ENCODE measurements around the gene P4HA2.

The P4HA2 gene

DNA sequence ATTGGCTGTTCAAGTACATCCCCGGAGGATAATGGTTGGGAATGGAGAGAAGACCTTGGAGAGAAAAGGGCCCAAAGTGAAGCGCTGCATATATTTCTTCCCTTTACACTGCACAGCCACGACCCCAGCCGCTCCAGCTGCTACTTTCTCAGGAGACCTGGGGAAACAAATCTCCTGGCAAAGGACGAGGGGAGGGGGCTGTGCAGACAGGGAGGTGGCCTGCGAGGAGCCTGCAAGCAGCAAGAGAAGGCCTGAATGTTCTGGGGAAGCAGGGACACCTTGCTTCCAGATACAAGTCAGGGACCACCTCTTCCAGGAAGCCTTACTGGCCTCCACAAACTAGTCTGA, 29.1 kb upstream of the P4HA2 start:
- no peak for DNase-seq (ENCODE audit: low read depth)
- in situ Hi-C loops (cut with HindIII; ENCODE audit: low sequenced_read_pairs) = no loop called here

DNA sequence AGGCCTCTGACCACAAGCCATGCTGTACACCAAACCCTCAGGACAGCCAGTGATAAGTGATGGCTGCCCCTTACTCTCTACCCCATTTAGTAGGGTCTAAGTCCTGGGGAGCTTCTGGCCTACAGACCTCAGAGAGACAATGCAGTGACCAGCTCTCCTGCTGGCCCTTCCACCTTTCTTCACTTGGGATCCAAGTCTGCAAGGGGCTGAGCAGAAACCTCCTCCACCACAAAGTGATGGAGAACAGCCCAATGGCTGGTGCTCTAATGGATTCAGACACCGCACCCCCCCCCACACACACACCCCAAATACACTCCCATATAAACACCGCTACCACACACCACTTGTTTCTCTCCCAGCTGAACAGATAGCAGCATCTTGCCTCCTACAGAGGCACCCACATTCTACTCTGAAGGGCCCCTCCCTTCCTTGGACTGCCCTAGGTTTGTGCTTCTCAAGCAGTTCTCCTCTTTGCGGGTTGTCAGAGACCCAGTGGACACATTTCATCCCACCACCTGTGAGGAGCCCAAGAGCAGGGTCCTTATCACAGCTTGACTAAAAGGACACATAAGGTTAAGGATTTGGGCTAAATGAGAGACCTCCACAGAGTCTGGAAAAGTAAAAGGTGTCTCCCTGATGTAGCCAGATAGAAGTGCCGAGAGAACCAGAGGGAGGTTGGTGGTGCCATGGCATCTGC, 28.6 kb upstream of the P4HA2 start:
- no peak overlapping the region for H3K4me3 ChIP-seq (ENCODE audit: low read depth, low read length)
- in situ Hi-C loops (cut with HindIII; ENCODE audit: low sequenced_read_pairs) = no loop called here
- no peak for DNase-seq (ENCODE audit: low read depth)
- TF ChIP-seq, protein P1, sequence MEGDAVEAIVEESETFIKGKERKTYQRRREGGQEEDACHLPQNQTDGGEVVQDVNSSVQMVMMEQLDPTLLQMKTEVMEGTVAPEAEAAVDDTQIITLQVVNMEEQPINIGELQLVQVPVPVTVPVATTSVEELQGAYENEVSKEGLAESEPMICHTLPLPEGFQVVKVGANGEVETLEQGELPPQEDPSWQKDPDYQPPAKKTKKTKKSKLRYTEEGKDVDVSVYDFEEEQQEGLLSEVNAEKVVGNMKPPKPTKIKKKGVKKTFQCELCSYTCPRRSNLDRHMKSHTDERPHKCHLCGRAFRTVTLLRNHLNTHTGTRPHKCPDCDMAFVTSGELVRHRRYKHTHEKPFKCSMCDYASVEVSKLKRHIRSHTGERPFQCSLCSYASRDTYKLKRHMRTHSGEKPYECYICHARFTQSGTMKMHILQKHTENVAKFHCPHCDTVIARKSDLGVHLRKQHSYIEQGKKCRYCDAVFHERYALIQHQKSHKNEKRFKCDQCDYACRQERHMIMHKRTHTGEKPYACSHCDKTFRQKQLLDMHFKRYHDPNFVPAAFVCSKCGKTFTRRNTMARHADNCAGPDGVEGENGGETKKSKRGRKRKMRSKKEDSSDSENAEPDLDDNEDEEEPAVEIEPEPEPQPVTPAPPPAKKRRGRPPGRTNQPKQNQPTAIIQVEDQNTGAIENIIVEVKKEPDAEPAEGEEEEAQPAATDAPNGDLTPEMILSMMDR (IDR thresholded peaks at IDR 0.05; ENCODE audit: low read depth, low read length, missing control alignments) = no peak

More for the DNA sequence above, 29.1 kb upstream of the P4HA2 start:
- peak overlapping the region; percentile 80 for H3K4me3 ChIP-seq (ENCODE audit: low read depth, low read length)
- TF ChIP-seq, protein P1 (IDR thresholded peaks at IDR 0.05; ENCODE audit: low read depth, low read length, missing control alignments) = no peak

DNA sequence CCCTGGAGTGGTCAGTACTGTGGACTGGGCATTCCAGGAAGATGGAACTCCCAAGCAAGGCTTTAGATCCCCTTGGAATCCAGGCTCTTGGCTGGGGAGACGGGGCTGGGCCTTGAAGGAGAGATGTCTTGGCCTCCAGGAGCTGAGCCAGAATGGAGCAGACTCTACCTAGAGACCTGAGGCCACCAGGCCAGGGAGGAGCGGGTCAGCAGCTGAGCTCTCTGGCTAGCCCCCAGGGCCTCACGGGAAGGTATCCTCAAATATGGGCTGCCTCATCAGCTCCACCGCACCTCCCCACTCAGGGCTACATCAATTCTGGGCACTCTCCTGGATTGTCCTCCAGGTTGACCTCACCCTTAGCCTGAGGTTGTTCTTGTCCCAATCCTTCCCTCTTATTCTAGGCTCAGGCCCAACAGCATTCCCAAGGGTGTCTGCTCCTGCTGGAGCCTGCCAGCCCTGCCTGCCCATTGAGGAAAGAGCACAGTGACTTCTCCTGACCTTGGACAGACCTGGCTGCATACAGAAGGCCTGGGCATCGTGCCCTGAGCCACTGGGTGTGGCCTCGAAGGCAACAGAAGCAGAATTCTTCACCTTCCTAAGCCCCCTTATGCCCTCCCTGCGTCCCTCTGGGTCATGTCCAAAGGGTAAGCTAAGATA, 26.8 kb upstream of the P4HA2 start:
- no peak for DNase-seq (ENCODE audit: low read depth)
- TF ChIP-seq, protein P1 (IDR thresholded peaks at IDR 0.05; ENCODE audit: low read depth, low read length, missing control alignments) = no peak
- H3K4me3 ChIP-seq (ENCODE audit: low read depth, low read length) = no peak overlapping the region
- in situ Hi-C loops (cut with HindIII; ENCODE audit: low sequenced_read_pairs) = no loop called here

DNA sequence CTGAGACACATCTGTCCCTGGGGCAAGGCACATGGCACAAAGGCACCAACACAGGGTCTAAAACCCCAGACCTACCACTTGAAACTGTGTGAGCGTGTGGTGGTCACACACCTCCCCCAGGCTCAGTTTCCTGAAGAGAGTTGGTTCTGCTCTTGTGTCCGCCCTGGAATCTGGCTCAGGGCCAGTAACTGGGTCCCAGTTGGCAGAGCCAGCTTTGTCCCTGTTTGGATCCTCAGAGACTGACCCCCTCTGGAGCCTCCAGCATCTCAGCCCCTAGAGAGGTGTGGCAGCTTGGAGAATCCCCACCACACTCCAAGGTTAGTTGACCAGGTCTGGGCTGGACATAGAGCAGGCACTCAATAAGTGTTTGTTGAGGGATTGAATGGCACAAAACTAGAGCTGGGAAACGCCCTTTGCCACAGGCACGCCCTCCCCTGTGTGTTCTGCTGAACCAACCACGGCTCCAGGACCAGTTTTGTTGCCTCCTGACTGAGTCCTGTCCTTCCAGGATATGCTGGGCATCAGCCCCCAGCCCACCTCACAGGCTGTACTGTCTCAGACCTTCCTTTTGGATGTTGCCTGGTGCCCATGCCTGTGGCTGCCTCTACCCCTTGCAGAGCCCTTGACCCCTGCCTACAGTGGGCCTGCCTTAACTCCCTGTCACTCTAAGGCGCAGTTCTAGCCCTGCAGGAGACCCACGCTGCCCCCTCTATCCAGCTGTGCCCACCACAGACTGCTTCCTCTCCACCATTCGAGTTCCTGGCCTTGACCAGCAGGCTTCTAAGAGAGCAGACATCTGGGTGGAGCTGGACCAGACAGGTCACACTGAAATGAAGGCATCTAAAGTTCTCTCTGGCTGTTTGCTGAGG, 26.0 kb upstream of the P4HA2 start:
- in situ Hi-C loops (cut with HindIII; ENCODE audit: low sequenced_read_pairs) = no loop called here
- DNase-seq (ENCODE audit: low read depth) = no peak
- no peak overlapping the region for H3K4me3 ChIP-seq (ENCODE audit: low read depth, low read length)
- TF ChIP-seq, protein P1 (IDR thresholded peaks at IDR 0.05; ENCODE audit: low read depth, low read length, missing control alignments) = no peak

DNA sequence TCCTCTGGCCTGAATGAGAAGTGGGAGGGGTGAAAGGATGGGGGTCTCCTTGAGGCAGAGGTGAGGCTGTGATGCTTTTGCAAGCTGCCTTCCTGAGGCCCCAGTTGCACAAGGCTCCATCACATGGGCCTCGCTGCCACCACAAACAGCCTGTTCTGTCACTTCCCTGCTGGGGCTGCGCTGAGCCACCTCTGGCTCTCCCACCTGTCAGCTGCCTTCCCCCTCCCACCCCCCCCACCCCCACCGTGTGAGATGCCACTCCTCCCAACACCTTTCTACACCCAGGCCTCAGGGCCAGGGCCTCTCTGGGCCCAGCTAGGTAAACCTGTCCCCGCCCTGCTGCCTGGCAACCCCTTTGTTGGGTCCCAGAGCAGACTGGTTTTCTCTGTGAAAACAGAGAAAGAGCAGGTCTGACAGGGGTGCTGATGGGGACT, 25.4 kb upstream of the P4HA2 start:
- no peak for DNase-seq (ENCODE audit: low read depth)
- in situ Hi-C loops (cut with HindIII; ENCODE audit: low sequenced_read_pairs) = no loop called here
- TF ChIP-seq, protein P1 (IDR thresholded peaks at IDR 0.05; ENCODE audit: low read depth, low read length, missing control alignments) = no peak
- H3K4me3 ChIP-seq (ENCODE audit: low read depth, low read length) = no peak overlapping the region

DNA sequence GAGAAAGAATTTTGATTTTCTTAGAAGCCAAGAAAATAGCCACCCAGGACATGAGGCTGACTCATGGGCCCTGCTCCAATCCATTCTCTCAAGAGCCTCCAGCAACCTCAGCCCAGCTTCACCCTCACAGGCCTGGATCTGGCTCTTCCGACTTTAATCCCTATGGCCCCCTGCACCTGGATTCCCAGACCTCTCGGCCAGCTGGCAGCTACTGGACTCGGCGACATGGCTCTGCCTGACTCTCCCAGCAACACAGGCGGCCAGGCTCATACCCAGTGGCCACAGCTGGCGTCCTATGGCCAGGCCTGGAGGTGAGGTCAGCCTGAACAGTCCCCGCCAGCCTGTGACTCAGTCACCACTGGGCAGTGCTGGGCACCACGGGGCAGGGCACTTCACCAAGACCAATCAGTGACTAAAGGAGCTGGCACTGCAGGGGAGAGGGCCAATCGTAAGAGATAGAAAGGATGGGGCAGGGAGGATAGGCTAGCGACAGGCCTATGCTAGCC, 23.6 kb upstream of the P4HA2 start:
- in situ Hi-C loops (cut with HindIII; ENCODE audit: low sequenced_read_pairs) = no loop called here
- DNase-seq (ENCODE audit: low read depth) = no peak

More for the DNA sequence above, 23.6 kb upstream of the P4HA2 start:
- TF ChIP-seq, protein P1 (IDR thresholded peaks at IDR 0.05; ENCODE audit: low read depth, low read length, missing control alignments) = no peak
- H3K4me3 ChIP-seq (ENCODE audit: low read depth, low read length) = no peak overlapping the region

Measured in astrocyte of the cerebellum (primary cell).